Tibial nerve (tissue), 4 donors: ENCODE measurements around the gene B4GALNT1. TPM values are rescaled to one million over a fixed set of nuclear protein-coding genes. Genes with fewer than 3 reads are reported as not detected.

Experiments
- DNase-seq, 2 donors: peaks; one replicate each; pipeline ENCODE4 v3.0.0-alpha.2; 2019; ENCODE audit warnings: low spot score in 2 of 2
- H3K27ac ChIP-seq, 4 donors: fragments of 200-600 bp; sonication (generic) in 3 of 4; one replicate each; pipeline ENCODE4 v1.5.1; 2017 to 2019; ENCODE audit warnings: mild to moderate bottlenecking in 1 of 4
- H3K27me3 ChIP-seq, 2 donors: fragments of 200-600 bp; sonication (generic) in 1 of 2; one replicate each; pipeline versions ENCODE4 v1.5.1 to v1.6.0; 2017 to 2019
- H3K36me3 ChIP-seq, 3 donors: fragments of 200-600 bp; sonication (generic); one replicate each; pipeline ENCODE4 v1.5.1; 2018 to 2019
- H3K4me1 ChIP-seq, 4 donors: fragments of 200-600 bp; sonication (generic) in 3 of 4; one replicate each; pipeline ENCODE4 v1.5.1; 2017 to 2019
- H3K4me3 ChIP-seq, 4 donors: fragments of 200-600 bp; sonication (generic) in 3 of 4; one replicate each; pipeline ENCODE4 v1.5.1; 2017 to 2019; ENCODE audit warnings: mild to moderate bottlenecking in 1 of 4, moderate library complexity in 1 of 4
- H3K9me3 ChIP-seq, 4 donors: fragments of 200-600 bp; sonication (generic) in 3 of 4; one replicate each; pipeline ENCODE4 v1.5.1; 2017 to 2019
- EP300 ChIP-seq, 2 donors: sonication (generic); formaldehyde crosslinking; IDR thresholded peaks; one replicate each; pipeline ENCODE4 v1.6.1; 2017; ENCODE audit warnings: antibody characterized with exemption in 2 of 2, mild to moderate bottlenecking in 1 of 2
- POLR2A ChIP-seq, 2 donors: fragments of 450-650 bp; IDR thresholded peaks; one replicate each; pipeline ENCODE4 v1.6.1; 2017; ENCODE audit warnings: antibody characterized with exemption in 2 of 2, mild to moderate bottlenecking in 2 of 2, moderate library complexity in 2 of 2
- WGBS, 2 donors: methylation state at CpG; one replicate each; pipeline ENCODE4 v1.1.5; 2018; 5-methylcytosine and 5-hydroxymethylcytosine counted together
- total RNA-seq, 4 donors: library from RNA; depleted of rRNA; stranded (reverse); fragments of >200 nt; gene quantifications; one replicate each; pipeline ENCODE4 v1.1.0, GENCODE V29; 2016
- TF ChIP-seq, protein P1 (sequence below), 5 experiments: fragments of 200-600 bp in 3 of 5; fragments of 450-650 bp in 2 of 5; sonication (generic) in 3 of 5; IDR thresholded peaks; one replicate each; pipeline ENCODE4 v1.5.1; 2016 to 2019; ENCODE audit warnings: antibody characterized with exemption in 5 of 5, mild to moderate bottlenecking in 3 of 5, moderate library complexity in 2 of 5

Gene B4GALNT1
- total RNA-seq, 4 donors from 2014 or later: 14.5 to 43.8 (median 16.8) TPM

DNA sequence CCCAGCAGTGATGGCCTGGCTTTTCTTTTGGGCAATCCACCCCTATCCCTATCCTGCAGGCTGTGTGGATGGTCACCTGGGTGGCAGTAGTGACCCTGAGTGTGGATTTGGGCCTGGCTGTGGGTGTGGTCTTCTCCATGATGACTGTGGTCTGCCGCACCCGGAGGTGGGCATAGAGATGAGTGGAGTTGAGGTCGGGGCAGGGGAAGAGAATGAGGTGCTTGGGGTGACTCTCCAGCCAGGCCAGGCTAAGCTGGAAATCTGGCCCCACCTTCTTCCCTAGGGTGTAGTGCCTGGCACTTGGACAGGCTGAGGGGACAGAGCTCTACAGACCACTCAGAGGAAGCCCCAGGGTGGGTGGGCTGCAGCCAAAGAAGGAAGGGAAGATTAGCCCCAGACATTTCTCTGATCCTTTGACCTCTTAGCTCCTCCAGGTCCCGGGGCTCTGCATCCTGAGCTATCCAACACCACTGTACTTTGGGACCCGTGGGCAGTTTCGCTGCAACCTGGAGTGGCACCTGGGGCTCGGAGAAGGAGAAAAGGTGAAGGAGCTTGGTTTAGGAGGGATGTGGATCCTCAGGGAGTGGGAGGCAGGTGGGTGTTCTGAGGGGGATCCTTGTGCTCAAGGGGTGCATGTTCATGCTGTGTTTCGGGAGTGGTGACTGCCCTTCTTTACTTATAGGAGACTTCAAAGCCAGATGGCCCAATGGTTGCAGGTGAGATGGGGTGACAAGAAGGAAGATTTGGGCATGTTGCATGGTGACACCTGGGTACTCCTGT, 8.4 kb downstream of the B4GALNT1 start:
- no peak for DNase-seq
- Histone ChIP-seq H3K27me3 (peaks cover 0 to 47% of the 10 kb centered on the region in 2 donors), H3K9me3 (no peaks in the 10 kb centered on the region), H3K27ac (no peak overlapping the region), H3K4me1 (peaks cover 0 to 28% (median 17%) of the 10 kb centered on the region in 4 donors), H3K36me3 (peaks cover 0 to 20% (median 0%) of the 10 kb centered on the region in 3 donors), H3K4me3 (no peak overlapping the region)
- TF ChIP-seq EP300 (IDR thresholded peaks at IDR 0.05) (no peak), POLR2A (IDR thresholded peaks at IDR 0.05) (no peak)
- TF ChIP-seq, protein P1, sequence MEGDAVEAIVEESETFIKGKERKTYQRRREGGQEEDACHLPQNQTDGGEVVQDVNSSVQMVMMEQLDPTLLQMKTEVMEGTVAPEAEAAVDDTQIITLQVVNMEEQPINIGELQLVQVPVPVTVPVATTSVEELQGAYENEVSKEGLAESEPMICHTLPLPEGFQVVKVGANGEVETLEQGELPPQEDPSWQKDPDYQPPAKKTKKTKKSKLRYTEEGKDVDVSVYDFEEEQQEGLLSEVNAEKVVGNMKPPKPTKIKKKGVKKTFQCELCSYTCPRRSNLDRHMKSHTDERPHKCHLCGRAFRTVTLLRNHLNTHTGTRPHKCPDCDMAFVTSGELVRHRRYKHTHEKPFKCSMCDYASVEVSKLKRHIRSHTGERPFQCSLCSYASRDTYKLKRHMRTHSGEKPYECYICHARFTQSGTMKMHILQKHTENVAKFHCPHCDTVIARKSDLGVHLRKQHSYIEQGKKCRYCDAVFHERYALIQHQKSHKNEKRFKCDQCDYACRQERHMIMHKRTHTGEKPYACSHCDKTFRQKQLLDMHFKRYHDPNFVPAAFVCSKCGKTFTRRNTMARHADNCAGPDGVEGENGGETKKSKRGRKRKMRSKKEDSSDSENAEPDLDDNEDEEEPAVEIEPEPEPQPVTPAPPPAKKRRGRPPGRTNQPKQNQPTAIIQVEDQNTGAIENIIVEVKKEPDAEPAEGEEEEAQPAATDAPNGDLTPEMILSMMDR (IDR thresholded peaks at IDR 0.05): no peak
- 73 to 77% methylated on average over 7 to 8 of the region's 8 CpGs for WGBS, 2 donors

DNA sequence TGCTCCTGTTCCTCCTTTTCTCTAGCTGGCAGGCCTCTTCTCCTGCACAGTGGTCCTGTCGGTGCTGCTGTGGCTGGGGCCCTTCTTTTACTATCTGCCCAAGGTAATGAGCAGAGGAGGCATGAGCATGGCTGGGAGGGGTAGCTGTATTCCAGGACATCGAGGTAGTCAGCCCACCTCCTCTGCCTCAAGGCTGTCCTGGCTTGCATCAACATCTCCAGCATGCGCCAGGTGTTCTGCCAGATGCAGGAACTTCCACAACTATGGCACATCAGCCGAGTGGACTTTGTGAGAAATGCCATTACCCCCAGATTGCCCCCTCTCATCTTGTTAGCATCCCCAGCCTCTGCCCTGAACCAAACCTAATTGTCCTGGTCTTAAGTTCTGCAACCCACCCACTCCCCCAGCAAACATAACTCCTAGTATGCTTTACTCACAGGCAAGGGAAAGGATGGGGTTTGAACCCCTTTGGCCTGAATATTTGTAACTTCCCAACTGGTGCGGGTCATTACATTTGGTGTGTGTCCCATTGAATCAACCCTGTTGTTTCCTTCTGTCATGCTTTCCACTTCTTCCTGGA, 9.1 kb downstream of the B4GALNT1 start:
- H3K27me3 ChIP-seq: peaks cover 0 to 53% of the 10 kb centered on the region in 2 donors
- peaks cover 0 to 28% (median 19%) of the 10 kb centered on the region in 4 donors for H3K4me1 ChIP-seq
- H3K4me3 ChIP-seq: no peak overlapping the region
- H3K9me3 ChIP-seq: no peaks in the 10 kb centered on the region
- H3K27ac ChIP-seq: no peak overlapping the region
- no peak for DNase-seq
- WGBS, 2 donors: 57 to 71% methylated on average over 5 of the region's 5 CpGs
- TF ChIP-seq, protein P1 (IDR thresholded peaks at IDR 0.05): no peak
- TF ChIP-seq POLR2A (IDR thresholded peaks at IDR 0.05) (no peak), EP300 (IDR thresholded peaks at IDR 0.05) (no peak)
- peaks cover 0 to 20% (median 0%) of the 10 kb centered on the region in 3 donors for H3K36me3 ChIP-seq

DNA sequence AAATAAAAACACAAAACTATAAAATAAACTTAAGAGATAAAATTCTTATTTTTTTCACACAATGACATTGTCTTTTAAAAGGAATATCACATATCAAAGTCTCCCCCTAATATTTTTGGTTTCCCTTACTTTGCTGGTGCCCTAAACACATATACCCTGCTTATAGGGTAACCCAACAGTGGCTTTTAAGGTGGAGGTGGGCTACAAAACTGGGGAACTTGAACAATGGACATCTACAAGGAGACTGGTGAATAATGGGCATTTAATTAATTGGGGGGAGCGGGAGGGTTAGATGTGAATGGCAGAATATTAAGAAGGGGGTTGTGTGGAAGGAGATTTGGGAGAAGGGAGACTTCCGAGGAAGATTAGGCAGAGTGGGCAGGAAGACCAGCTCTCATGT, 9.6 kb downstream of the B4GALNT1 start:
- Histone ChIP-seq H3K27ac (no peak overlapping the region), H3K4me1 (peaks cover 0 to 28% (median 19%) of the 10 kb centered on the region in 4 donors), H3K4me3 (no peak overlapping the region), H3K27me3 (peaks cover 0 to 53% of the 10 kb centered on the region in 2 donors), H3K36me3 (peaks cover 0 to 20% (median 0%) of the 10 kb centered on the region in 3 donors), H3K9me3 (no peaks in the 10 kb centered on the region)
- DNase-seq: no peak
- 71 to 77% methylated on average over 2 of the region's 2 CpGs for WGBS, 2 donors
- TF ChIP-seq, protein P1 (IDR thresholded peaks at IDR 0.05): no peak
- no peak for TF ChIP-seq EP300 (IDR thresholded peaks at IDR 0.05)
- no peak for TF ChIP-seq POLR2A (IDR thresholded peaks at IDR 0.05)

DNA sequence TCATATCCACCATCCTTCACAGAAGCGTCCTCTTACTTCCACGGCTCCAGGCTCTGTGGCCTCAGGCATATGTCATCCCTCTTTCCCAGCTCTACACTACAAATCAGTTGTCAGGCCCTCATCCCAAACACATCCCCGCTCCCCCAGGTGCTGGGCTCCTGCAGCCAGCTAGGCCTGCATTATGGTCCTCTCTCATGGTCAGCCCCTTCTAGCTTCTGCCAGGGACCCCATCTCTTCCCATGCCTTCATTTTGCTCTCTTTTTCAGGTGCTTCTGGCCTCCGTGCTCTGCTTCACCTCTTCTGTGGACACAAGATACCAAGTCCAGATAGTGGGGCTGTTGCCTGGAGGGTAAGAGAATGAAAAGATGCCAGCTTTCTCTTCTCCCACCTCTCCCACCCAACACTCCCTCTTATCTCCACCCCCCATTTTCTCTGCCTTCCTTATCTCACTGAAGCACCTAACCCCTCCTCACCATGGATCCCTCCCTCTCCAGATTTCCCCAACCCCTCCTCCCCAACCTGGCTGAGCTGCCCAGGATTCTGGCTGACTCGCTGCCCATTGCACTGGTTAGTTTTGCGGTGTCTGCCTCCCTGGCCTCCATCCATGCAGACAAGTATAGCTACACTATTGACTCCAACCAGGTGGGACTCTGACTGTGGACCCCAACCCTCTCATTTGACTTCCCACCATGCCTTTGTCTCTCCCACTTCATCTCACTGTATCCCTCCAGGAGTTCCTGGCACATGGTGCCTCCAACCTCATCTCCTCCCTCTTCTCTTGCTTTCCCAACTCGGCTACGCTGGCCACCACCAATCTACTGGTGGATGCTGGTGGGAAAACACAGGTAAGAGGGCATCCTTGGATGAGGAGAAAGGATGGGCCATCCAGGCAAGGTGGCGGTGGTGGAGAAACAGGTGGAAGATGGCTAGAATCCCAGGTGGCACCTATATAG, 10.4 kb downstream of the B4GALNT1 start:
- TF ChIP-seq EP300 (IDR thresholded peaks at IDR 0.05): no peak
- peaks cover 0 to 21% (median 0%) of the 10 kb centered on the region in 3 donors for H3K36me3 ChIP-seq
- no peak overlapping the region for H3K27ac ChIP-seq
- 79 to 82% methylated on average over 9 of the region's 9 CpGs for WGBS, 2 donors
- H3K9me3 ChIP-seq: no peaks in the 10 kb centered on the region
- H3K4me3 ChIP-seq: no peak overlapping the region
- peaks cover 0 to 28% (median 16%) of the 10 kb centered on the region in 4 donors for H3K4me1 ChIP-seq
- peaks cover 0 to 46% of the 10 kb centered on the region in 2 donors for H3K27me3 ChIP-seq
- no peak for DNase-seq
